HG03439 (cell line): ENCODE results near the gene TCF4.

Experiments
- ATAC-seq: cut with Tn5 transposase; IDR thresholded peaks from one replicate; pipeline ENCODE4 v1.9.1; 2021; ENCODE audit warnings: mild to moderate bottlenecking, moderate library complexity; ENCODE audit not compliant: unreplicated experiment

The TCF4 gene

DNA sequence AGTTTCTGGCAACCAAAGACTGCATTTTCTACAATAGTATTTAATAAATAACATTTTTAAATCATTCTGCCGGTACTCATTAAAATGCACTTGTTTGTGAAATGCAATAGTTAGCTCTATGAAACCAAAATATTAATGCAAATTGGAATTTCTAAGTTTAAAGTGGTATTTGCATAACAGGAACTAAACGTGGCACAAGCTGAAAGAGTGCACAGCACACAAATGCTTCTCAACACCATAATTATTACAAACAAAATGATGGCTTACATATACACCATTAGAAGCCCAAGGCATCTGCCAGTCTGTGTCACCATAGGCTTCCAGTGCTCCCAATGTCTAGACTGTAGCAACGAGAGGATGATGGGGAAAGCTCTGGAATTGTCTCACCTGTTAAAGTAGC lies 280.5 kb downstream of the TCF4 start:
- peak; percentile 53 for ATAC-seq

DNA sequence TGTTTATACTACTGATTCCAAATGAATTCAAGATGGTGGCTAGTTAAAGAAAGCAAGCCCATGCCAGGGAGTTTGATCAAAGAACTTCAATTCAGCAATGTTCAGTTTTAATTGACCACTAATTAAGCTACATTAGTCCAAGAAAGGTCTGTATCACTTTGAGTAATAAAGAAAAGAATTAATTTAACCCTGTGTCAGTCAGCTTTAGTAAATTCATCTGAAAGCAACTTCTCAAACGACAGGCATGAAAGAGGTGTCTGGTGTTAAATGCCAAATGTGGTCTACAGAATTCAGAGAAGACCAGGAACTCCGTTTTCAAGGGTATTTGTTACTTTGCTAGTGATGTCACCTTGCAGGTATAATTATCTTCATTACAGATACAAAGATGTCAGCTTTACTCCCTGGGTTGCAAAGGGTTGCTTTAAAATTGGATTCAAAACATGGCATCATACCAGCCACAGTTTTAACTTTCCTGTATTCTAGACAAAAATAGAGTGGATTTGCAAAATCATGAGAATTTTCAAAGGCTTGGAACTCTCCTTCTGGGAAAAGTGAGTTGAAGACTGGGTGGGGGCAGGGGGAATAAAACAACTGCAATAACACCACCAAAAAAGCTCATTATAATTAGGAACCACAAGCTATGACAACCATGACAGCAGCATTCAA lies 281.5 kb downstream of the TCF4 start:
- no peak for ATAC-seq

DNA sequence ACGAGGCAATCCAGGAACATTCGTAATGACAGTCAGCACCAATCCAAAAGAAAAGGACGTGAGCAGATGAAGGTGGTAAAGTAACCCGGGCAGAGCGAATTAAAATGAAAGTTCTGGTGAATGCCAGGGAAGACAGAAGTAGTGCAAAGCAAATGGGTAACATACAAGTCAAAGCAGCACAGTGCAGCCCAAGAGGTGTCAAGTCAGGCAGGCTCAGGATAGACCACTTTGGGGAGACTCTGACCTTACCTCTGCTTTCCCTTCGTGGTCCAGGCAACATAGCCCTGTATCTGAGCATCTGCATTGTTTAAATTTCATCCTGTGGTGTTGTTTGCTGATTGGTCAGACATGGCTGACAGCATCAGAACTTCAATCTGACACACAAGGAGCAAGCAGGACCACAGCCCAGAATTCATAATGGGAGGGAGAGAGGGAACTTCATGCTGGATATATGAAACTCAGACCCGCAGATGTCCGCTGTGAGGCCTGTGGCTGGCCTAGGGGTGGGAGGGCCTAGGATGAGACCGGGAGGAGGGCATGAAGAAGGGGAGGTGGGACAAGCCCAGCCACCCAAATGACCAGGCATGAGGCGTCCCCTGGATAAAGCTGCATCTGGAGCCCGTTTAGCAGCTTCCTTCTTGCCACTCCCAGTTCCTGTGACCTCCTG lies 285.7 kb downstream of the TCF4 start:
- ATAC-seq: no peak

DNA sequence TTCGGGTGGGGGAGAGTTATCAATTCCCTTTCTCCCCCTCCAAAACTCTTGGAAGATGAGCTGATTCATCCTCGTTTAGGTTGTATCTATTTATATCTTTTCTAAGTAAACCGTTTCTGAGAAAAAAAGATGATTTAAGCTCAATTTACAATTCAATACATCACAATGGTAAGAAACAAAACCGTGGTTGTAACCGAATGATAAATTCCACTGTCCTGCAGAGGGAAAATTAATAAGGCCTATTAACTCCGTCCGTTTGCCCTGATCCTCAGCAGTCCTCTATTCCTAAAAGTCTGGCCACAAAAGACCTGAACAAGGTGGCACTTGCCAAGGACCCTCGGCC lies 286.2 kb downstream of the TCF4 start:
- ATAC-seq: no peak

DNA sequence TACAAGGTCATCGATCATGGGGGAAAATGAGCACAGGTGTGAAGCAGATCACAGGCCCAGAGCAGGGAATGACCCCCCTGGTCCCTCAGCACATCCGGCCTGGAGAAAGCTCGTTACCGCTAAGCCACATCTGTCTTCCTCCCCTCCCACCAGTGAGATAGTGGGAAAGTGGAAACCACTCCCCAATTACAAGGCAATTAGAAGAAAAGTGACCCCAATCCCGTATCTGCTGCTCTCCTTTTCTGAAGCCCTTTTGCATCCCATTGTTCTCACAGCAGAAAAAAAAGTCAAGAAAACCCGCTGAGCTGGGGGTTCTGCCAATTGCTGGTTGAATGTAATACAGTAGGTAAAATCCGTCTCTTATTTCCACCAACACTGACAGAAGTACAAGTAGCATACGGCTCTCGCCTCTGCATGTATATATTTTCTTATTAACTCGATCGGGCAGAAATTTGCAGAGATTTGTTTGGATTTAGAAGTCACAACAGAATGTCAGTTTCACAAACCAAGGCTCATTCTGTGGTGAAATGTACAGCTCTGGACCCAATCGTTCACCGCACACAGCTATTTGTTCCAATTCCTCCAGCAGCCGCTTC lies 287.0 kb downstream of the TCF4 start:
- no peak for ATAC-seq

DNA sequence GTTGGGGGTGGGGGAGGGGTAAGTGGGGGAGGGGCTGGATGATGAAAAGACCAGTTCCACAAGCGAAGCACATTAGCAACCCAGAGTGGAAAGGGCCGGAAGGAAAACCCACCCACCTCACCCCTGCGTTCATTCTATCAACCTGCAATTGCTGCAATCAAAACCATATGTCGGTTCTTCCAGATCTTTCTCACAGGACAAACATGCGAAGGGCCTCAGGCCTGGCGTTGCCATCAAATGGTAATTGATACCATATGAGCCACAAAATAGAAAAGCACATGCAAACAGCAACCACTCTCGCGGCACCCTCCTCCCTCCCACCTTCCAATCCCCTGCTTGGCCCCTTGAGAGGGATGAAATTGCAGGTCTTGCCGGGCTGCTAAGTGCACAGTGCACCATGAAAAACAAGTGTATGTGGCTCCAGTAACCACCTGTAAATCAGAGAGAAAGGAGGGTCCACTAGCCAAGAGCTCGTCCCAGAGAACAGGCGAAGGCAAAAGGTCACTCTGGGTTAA lies 287.5 kb downstream of the TCF4 start:
- ATAC-seq: no peak

DNA sequence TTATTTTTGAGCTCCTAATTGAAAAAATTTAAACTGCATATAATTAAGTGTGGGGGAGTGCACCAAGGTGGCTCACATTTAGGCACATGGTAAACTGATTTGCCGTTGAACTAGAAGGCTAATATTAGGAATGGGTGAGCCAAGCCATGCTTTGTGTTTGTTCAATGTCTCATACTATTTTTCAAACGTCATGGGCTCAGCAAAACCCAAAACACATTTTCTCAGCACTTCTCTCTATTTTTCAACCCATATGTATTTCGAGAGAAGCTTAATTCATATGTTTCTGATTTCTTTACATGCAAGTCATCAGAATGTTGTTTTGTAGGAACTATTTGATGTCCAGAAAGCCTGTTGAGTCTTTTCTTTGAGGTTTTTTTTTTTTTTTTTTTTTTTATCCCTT lies 291.2 kb downstream of the TCF4 start:
- ATAC-seq: no peak

DNA sequence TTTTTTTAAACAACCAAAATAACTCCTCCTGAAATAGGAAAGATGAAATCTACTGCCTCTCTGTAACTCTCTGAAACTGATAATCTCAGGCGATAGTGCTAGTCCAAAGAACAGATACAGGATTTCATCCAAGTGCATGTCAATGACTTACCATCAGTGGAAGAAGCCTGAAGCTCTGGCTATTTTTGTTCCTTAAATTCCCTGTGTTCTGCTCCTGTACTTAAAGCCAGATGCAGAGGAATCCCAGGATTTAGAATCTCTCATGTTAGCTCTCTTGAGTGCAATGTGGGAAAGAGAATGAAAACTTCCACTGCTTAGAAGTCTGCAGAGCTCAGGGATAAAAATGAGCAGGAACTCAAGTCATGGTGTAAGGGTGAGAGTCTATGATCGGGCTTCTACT lies 291.9 kb downstream of the TCF4 start:
- ATAC-seq: no peak

DNA sequence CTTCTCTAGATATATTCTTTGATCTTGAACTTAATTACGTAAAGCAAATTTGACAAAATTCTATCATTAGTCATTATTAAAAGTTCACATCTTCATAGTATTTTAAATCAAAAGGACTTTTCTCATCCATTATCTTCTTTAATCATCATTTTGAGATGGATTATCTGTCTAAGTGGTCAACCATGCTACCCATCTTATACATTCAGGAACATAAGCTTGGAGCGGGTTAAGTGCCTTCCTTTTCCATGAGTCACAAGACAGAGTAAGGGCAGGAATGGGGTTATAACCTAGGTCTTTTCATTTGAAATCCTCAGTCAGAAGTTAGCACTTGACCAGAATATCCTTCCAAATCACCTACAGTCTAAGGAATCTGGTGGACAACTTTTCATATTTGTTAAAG lies 297.1 kb downstream of the TCF4 start:
- ATAC-seq: no peak

DNA sequence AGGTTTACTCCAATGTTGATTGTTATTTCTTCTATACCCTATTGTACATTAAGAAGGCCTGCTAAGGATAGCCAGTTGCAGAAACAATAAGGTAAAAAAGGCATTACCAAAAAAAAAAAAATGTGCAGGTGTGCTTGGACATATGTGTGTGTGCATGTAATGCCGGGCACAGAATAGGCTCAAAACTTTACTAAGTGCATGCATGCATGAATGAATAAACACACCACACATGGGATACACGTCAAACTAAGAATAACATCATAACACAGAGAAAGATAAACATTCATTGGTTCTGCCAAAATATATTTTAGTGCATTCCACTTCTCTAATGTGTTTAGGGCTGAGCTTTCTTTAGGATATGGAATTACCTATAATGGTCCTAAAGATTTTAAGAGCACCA lies 298.2 kb downstream of the TCF4 start:
- no peak for ATAC-seq

DNA sequence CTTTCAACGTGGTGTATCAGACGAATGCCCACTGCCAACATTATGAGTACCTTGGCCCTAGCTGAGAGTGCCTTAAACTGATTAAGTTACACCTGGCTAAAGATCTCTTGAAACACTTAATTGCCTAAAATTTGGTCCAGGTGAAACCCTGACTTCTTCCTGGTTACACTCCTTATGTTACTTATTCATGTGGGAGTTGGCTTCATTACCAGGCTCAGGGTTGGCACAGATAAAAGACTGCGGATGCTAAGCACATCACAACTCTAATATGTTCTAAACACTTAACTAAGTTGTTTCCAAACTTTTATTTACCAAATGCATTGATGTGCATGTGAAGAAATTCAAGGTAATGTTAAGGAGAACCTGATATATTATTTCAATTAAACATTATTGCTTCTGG lies 298.9 kb downstream of the TCF4 start:
- ATAC-seq: no peak

DNA sequence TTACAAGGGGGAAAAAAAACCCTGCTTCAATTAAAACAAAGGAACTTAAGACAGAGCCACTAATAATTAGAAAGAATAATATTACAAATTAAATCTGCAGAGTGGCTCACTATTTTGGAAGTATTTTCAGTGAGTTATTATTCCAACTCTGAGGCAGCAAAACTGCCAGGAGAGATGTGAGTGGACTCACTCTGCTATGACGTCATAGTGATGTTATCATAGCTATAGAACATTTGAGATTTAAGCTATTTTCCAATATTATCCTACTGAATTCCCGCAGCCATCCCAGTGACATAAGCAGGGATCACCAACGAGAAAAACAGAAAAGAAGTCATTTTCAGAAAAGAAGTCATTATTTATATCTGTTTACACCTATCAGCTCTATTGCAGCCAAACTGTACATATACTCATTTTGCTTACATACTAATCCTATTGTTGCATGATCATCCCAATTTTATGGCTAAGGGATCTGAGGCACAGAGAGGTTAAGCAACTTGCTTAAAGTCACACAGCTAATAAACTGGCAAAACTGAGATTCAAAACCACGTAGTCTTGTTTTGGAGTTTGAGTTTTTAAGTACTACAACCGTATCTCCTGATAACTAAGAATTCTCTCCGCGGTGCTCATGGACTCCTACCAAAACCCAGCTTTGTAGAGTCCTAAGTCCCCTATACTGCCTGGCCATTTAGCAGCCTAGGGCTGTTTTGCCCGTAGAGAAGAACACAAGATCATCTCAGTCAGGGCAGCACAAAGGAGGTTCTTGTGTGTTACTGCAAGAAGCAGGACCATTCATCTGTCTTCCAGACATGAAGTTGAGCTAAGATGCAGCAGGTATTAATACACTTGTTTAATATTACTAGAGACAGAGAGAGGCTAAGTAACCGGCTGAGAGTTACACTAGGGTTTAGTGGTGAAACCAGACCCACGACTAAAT lies 299.8 kb downstream of the TCF4 start:
- ATAC-seq: no peak

DNA sequence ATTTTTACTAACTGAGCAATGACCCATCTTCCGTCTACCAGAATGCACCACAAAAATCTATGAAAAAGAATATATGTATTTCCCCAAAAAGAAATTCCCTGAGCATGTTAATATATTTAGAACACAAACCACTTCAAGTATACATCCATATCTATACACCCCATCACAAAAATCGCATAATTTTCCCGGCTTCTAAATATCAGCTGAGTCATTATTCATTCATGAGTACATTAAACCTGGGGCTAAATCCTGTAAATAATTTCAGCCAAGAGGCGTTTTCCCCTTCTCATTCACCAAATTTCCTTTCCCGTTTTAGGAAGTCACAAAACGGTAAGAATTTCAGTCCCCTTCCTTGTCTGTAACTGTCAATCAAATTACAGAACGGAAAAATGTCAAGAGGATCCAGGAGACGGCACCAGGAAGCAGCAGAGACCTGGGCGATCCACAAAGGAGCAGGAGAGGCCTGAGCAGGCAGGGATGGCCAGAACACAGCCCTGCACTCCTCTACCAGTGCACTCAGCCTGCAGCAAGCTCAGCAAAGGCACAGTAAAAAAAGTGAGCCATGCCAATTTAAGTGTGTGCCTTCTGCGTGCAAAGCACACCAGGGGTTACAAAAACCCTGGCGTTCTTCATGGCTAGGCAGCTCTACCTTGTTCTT lies 300.7 kb downstream of the TCF4 start:
- no peak for ATAC-seq

DNA sequence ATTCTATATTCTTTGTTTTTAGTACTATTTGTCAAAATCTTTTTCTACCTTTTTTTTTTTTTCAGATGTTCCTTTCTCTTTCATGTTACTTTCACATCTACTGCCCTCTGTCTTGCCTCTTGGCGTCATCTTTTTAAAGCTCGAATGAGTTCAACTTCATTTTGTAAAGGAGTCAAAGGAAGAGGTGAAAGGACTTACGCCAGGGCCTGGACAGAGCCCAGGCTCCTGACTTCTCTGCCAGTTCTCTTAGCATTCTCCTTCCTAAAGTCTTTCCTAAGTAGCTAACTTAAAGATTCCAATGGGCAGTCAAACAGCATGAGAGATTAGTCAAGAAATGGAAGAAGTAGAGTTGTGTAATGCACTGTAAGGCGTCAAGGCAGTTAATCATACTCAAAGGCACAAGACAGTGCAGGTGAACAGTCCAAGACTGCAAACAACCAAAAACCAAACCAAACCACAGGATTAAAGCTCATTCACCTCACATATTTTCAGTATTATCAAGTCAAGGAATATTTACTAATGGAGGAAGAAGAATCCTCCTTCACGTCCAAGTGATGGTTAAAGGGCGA lies 301.7 kb downstream of the TCF4 start:
- no peak for ATAC-seq

DNA sequence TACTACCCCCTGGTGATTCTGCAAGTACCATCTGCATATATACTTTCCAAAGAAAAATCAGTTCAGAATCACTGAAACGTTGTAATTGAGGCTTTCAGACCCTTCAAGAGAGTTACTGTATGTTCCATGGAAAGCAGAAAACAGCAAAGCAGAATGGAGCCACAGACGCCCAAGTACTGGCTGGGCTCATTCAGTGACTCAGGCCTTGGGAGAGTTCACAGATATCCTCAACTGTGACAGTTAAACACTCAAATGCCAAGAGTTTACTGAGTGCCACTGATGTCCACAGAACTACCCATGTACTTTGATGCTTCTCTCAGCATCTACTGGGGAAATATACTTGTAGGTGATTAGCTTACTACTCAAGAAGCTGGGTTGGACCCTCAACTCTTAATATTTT lies 303.4 kb downstream of the TCF4 start:
- ATAC-seq: no peak

DNA sequence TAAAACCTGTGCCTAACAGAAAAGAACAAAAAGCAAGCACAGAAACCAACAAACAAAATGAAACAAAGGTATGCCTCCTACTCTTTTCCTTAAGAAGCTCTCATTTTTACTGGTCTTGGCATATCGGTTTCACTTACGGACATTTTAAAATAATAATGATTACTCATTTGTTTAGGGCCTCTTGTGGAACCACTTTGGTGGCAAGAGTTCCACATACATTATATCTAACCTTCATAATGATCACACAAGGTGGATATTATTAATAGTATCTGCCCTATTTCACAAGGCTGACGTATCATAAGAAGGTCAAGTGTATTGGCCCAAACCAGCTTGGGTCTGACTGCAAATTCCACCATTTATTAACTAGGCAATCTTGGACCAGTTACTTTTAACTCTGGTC lies 304.7 kb downstream of the TCF4 start:
- ATAC-seq: peak; percentile 54

DNA sequence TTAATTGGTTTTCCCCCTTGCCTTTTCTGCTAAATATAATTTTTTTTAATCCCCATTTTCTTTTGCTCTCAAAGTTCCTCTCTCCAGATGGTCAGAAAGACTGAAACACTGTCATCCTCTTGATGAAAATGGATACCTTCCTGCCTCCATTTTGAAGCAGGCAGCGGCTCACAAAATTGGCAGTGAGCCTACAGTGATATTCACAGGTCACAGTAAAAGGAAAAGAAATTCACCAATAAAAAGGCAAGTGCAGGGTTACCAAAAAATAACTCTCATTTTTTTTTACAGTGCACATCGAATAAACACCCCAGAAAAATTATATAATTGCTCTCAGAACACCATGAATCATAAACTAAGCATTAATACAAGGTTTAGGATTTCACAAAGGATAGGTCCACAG lies 307.5 kb downstream of the TCF4 start:
- no peak for ATAC-seq

DNA sequence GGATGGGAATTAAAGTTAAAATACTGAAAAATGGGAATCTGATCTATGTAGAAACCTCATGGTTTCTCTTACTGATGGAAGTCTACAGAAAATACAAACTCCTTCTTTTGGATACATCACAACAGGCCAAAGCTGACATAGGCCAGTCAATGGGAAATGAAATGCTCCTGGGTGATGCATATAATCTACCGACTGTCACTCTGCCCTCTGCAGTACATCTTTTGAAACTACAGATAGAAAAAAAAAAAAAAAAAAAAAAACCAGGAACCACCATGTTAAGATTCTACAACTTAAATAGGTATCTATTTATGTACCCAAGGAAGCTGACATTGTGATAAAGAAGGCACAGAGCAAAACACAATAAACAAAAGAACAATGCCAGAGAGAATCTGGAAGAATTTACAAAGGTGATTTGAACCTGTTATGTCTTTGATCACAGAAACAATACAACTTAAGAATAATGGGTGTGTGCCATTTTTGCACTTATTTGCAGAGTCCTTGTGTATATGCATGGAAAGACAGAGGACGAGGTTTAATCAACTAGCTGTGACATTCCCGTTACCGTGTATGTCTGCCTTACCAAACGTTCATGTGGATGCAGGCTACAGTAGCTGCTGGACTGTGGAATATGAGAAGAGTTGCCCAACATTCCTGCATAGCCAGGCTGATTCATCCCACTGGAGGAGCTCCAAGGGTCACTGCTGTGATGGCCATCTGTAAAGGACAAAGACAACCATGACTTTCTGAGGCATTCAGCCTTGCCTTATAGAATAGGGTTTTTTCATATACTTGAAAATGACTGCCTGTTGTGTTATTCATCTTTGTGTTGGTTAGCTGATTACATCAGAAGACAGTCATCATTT lies 312.7 kb downstream of the TCF4 start:
- ATAC-seq: no peak

DNA sequence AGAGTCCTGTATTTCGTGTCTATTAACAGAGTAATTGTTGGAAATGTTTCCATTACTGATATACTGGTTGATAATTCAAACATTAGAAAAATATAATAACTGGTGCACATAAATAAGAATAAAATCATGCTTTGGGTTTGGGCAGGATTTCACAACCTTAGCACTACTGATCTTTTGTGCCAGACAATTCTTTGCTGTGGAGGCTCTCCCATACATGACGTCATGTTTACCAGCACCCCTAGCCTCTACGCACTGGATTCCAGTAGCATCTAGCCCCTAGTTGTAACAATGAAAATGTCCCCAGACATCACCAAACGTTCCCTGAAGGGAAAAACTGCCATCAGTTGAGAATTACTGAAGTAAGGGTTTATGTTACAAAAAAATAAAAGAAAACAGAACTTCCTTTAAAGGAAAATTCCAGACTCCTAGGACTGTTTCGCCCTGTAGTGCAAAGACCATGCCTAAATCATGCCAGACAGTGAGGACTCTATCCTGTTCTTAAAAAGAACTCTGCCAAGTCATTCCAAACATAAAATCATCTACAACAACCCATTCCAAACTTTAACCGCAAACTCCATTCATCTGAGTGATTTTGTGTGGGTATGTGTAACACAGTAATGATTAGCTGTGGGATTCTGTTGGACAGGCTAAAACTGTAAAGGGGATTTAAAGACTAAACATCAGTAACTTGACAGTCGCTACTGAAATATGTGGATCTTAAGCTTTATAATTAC lies 315.3 kb downstream of the TCF4 start:
- ATAC-seq: no peak
